Fibroblast of the aortic adventitia (primary cell): Measurements from ENCODE around the gene MTIF3. TPM values are rescaled to one million over a fixed set of nuclear protein-coding genes. Genes with fewer than 3 reads are reported as not detected.
A peak's percentile ranks its signal among the peaks of the same experiment; 100 is the strongest.

Experiments
- DNase-seq: peaks from one replicate; pipeline ENCODE4 v3.0.0-alpha.2; 2010; ENCODE audit warnings: low read depth
- H3K4me3 ChIP-seq: 2 replicates; pipeline ENCODE4 v1.5.1; 2011; ENCODE audit warnings: low read depth, mild to moderate bottlenecking, control low read depth, low read length, moderate library complexity
- total RNA-seq: library from RNA; depleted of rRNA; stranded (reverse); fragments of >200 nt; gene quantifications from 2 replicates; pipeline ENCODE4 v1.2.3, GENCODE V29; 2012; ENCODE audit warnings: low replicate concordance
- TF ChIP-seq, protein P1 (sequence below): IDR thresholded peaks from 2 replicates; pipeline ENCODE4 v1.5.1; 2011; ENCODE audit warnings: mild to moderate bottlenecking, low read length, control low read depth, inconsistent platforms; ENCODE audit not compliant: insufficient read depth

MTIF3 gene
- total RNA-seq, 1 donor, result 86.5 TPM

DNA sequence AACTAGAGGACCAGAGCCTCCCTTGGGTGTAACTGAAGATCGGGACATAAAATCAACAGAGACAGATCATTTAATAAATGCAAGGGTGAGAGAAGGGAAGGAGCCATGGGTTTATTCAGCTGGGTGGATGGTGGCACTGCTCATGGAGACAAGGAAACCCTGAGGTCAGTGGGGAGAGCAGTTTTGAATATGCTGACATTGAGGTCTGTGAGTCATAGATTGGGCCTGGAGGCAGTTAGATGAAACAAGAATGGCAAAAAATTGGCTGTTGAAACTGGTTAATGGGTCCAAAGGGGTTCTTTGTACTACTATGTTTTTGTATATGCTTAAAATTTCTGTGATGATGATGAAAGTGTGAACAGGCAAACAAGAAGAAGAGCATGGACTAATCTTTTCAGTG lies 31.0 kb downstream of the MTIF3 start:
- DNase-seq, result no peak
- no peak overlapping the region for H3K4me3 ChIP-seq
- TF ChIP-seq, protein P1, sequence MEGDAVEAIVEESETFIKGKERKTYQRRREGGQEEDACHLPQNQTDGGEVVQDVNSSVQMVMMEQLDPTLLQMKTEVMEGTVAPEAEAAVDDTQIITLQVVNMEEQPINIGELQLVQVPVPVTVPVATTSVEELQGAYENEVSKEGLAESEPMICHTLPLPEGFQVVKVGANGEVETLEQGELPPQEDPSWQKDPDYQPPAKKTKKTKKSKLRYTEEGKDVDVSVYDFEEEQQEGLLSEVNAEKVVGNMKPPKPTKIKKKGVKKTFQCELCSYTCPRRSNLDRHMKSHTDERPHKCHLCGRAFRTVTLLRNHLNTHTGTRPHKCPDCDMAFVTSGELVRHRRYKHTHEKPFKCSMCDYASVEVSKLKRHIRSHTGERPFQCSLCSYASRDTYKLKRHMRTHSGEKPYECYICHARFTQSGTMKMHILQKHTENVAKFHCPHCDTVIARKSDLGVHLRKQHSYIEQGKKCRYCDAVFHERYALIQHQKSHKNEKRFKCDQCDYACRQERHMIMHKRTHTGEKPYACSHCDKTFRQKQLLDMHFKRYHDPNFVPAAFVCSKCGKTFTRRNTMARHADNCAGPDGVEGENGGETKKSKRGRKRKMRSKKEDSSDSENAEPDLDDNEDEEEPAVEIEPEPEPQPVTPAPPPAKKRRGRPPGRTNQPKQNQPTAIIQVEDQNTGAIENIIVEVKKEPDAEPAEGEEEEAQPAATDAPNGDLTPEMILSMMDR, result no peak

DNA sequence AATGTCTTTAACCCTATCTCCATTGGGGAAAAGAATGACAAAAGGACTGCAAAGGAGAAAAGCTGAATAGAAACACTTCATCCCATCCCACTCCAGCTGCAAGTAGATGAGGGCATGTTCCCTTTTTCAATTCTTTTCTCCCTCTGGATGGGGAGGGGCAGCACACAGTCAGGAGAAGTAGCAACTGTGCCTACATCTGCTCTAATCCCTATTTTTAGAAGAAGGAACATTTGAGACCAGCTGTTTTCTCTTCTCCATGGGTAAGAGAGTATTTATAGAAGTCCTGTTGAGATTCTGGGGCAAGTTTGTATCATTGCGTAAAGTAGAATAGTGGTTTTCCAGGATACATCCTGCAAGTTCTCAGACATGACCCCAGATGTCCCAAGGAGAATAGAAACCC lies 35.2 kb downstream of the MTIF3 start:
- TF ChIP-seq, protein P1, result no peak
- H3K4me3 ChIP-seq, result no peak overlapping the region
- no peak for DNase-seq

DNA sequence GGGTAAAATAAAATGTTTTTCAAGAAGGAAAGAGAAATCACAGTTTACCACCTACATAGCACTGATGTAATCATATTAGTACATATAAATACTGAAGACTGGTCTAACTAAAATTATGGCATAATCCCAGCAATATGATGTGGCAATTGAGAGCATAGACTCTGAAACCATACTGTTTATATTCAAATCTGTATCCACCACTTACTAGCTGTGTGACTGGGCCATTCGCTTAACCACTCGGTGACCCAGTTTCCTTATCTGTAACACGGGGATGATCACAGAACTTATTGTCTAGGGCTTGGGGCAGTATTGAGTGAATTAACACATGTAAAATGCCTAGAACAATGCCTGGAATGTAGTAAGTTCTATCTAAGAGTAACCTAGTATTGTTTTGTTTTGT lies 39.0 kb downstream of the MTIF3 start:
- no peak overlapping the region for H3K4me3 ChIP-seq
- TF ChIP-seq, protein P1, result no peak

DNA sequence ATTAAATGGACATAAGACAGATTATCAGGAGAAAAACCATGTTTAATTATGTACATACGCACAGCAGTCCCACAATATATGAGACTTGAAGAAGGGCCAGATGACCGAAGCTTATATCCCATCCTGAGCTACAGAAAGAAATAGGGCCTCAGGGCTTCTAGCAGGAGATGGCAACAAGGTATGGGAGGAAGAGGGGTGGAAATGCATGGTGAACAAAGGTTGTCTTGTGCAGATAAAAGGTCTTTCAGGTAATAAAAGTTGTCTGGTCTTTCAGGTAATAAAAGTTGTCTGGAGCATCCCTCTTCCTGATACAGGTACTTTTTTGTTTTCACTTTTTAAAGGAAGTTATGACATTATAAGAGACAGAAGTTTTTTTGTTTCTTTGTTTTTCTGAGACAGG lies 41.4 kb downstream of the MTIF3 start:
- H3K4me3 ChIP-seq, result no peak overlapping the region
- DNase-seq, result no peak
- TF ChIP-seq, protein P1, result no peak

More for the DNA sequence above, 39.0 kb downstream of the MTIF3 start:
- DNase-seq, result no peak

DNA sequence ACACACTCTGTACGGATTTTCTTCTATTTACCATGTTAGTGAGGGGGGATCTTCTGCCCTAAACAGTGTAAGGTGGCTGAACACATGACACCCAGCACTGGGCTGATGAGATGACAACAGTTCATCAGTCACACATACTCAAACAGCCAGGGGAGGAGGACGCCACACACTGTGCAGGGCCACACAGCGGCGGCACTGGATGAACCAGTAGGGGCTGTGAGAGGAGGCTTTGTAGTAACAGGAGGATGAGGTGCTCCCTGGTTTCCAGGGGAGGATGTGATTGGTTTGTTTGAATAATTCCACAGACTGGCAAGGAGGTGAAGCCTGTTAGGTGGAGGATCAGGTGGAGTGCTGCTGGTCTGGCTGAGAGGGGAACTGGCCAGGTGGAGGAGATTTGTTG lies 42.3 kb downstream of the MTIF3 start:
- DNase-seq, result no peak
- H3K4me3 ChIP-seq, result no peak overlapping the region
- TF ChIP-seq, protein P1, result no peak

DNA sequence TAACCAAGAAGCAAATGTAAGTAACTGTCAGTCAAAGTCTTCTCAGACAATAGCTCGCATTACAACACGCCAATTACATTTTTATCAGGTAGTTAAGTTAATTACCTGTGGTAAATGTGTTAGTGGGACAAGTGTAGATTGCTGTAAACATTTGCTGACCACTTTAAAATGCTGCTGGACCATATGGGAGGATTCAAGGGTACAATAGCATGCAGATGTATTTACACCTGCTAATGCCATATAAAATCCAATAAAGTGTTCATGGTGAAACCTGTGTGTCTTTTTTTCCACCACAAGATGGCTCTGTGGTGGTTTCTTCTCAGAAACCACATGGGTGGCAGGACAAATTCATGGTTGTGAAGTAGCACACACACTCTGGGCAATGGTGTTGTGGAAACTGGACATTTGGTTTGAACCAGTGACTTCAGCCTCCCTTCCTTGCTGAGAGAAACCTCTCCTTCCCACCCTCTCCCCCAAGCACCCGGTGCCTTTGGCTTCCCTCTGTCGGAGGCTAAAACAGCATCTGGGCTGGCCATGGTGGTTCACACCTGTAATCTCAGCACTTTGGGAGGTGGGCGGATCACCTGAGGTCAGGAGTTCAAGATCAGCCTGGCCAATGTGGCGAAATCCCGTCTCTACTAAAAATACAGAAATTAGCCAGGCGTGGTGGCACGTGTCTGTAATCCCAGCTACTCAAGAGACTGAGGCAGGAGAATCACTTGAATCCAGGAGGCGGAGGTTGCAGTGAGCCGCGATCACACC lies 44.0 kb downstream of the MTIF3 start:
- TF ChIP-seq, protein P1, result peak; percentile 67
- no peak overlapping the region for H3K4me3 ChIP-seq
- peak; percentile 62 for DNase-seq
